GM12892 (cell line): ENCODE results near the gene BMP6.

Experiments
- POLR2A ChIP-seq: IDR thresholded peaks from 2 replicates; pipeline ENCODE4 v1.6.1; 2011; ENCODE audit warnings: low read depth, low read length, control low read depth
- POLR2AphosphoS5 ChIP-seq: IDR thresholded peaks from 2 replicates; pipeline ENCODE4 v1.6.1; 2011; ENCODE audit warnings: low read depth, low read length, control low read depth
- TAF1 ChIP-seq: IDR thresholded peaks from 2 replicates; pipeline ENCODE4 v1.6.1; 2011; ENCODE audit warnings: low read depth, mild to moderate bottlenecking, control low read depth, low read length, borderline replicate concordance

GRCh38 chr6:7836371-7837026, 110.6 kb downstream of the BMP6 start:
- TF ChIP-seq POLR2A (no peak), POLR2AphosphoS5 (no peak), TAF1 (no peak)
